Tongue (tissue), 2 donors: ENCODE data around the gene RNU5B-1. TPM values are rescaled to one million over a fixed set of nuclear protein-coding genes. Genes with fewer than 3 reads are reported as not detected.
A peak's percentile ranks its signal among the peaks of the same experiment; 100 is the strongest.

Source experiments
- DNase-seq: peaks from one replicate; pipeline ENCODE4 v3.0.0-alpha.2; 2015
- total RNA-seq: library from RNA; depleted of rRNA; stranded (reverse); fragments of >200 nt; gene quantifications from one replicate; pipeline ENCODE4 v1.2.3, GENCODE V29; 2014

Gene RNU5B-1
- total RNA-seq, 1 donor from 2014 or later: not detected

DNA sequence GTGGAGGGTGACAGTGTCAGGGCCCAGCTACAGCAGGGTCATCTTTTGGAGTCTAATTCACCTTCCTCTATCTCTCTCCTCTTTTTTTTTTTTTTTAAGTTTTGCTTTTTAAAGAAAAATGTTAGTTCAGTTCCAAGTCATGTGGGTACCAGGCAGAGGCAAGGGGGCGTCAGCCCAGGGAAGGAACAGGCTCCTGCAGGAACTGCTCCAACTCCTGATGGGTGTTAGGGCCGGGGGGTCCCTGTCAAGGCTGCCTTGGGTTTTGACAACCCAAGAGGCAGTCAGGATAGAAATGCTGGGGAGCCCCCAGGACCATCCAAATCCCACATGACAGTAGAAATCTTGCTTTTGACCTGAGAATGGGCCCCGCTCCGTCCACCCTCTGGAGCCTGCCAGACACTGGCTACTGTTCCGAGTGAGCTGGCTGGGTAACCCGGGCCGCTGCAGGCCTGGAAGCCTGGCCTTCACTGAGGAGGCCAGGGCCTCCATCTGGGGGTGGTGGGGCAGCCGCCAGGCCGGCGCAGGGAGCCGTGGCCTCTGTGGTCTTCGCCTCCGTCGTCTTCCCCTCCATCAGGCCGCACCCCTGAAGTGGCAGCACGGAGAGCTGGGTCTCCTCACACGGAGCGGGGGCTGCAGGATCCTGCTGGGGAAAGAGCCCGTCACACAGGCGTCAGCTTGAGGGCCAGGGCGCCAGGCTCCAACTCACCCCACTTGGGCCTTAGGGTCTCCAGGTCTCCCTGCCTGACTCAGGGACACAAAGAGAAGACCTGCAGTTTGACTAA is 24.2 kb downstream of the RNU5B-1 start:
- no peak for DNase-seq

- DNase-seq: no peak
These were observed 25.0 kb downstream of the RNU5B-1 start for GRCh38 chr15:65329288-65329983.

DNA sequence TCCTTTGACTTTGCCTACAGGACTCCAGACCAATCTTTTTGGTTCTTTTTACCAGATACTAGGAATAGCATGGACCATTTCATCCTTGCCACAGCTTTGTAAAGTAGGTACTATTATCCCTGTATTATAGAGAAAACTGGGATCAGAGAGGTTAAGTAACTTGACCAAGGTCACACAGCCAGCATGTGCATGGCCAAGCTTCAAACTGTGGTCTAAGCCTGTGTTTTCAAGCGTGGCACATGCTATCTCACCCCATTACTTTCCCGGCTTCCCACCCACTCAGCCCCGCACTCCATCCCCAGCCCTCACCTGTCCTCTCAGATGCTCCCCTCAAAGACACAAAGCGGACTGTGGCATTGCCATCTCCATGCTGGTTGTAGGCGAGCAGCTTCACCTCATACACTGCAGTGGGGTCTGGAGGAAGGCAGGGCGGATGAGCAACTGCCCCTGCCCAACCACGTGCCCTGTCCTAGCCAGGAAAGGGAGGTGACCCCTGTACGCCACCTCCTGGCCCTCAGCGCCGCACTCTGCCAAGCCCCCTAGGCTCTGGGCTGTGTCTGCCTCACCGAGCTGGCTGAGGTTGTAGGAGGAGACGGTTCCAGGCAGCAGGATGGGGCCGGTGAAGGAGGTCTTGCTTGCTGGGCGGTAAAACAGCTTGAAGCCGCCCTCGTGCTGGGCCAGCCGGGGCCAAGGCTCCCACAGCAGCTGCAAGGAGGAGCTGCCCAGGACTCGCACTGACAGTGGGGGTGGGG is 25.7 kb downstream of the RNU5B-1 start:
- peak; percentile 38 for DNase-seq

DNA sequence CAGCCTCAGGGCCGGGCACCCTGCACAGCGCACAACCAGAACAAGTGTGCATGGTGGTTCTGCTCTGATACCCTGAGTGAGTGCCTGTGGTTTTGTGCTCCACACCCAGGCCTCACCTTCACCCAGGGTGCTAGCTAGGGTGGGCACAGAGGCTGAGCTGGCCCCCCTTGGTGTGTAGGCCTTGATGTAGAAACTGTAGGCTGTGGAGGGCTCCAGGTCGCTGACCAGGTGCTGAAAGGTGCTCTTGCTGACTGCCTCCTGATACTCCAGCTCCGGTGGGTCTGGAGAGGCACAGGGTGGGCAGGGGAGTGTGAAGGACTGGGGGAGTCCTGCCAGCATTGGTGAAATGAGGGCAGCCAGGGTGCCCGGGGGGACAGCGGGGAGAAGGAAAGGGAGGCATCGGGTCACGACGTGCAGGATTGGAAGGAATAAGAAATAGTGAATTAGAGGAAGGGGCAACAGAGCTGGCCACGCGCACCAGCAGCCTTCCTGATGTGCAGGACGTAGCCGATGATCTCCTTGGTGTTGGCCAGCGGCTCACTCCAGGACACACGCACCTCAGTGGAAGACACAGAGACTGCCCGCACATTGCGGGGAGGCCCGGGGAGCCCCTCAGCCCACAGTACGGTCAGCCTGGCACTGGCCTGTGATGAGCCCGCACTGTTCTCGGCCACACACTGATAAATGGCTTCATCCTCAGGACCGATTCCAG is 26.6 kb downstream of the RNU5B-1 start:
- DNase-seq: no peak

GRCh38 chr15:65331811-65332210 is 27.3 kb downstream of the RNU5B-1 start:
- DNase-seq: no peak

DNA sequence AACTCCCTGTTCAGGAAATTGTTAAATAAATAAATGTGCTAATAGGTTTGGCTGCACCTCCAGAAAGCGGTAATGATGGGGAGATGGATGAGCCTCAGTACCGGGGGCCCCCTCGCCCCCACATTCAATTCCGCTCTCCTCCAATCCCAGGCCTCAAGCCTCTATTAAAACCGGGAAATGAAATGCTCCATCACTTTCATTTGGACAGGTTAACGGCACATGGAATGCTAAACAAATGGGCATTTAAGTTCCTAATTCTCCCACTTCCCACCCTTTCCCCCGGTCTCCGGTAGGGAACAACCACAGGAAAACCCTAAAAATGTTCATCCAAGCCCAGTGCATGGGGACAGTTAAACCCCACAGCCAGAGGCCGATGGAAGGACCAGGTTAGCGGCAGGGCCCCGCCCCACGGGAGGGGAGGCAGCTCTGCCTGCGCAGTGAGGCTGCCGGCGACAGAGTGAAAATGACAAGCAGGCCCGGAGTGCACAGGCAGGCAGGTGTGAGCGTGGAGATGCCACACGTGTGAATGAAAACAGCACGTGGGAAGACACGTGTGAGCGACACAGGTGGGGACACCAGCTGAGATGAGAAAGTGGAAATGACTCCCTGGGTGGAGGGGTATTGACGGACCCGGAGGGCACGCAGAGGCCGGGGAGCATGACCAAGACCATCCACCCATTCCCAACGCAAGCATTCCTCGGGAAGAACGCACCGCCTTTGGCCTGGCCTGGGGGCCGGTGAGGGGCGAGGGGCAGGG is 28.1 kb downstream of the RNU5B-1 start:
- no peak for DNase-seq

DNA sequence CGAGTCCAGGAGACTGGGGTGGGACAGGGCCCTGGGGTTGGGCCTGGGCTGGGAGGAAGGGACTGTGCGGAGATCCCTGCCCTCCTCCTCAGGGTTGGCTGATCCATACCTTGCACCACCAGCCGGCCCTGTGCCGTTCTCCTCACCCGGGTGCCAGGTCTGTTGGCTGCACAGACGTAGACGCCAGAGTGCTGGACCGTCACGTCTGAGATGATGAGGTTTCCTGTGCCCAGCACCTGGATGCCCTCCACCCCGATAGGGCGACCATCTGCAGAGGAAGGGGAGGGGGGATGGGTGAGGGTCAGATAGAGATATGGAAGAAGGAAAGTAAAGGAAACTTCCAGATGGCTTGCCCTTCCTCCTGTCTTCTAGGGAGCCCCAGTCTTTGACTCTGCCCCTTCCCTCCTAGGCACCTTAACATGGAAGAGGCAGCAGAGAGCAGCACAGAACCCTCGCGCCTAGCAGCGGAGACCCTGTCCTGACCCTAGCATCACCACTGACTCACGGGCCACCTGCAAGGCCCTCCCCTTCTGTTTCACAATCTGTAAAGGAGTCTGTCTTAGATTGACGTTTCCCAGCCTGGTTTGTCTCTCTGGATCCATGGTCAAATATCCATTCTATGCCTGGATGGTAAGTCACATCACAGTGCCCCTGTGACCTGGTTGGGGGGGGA is 28.8 kb downstream of the RNU5B-1 start:
- no peak for DNase-seq

GRCh38 chr15:65333856-65334255 is 29.4 kb downstream of the RNU5B-1 start:
- no peak for DNase-seq

DNA sequence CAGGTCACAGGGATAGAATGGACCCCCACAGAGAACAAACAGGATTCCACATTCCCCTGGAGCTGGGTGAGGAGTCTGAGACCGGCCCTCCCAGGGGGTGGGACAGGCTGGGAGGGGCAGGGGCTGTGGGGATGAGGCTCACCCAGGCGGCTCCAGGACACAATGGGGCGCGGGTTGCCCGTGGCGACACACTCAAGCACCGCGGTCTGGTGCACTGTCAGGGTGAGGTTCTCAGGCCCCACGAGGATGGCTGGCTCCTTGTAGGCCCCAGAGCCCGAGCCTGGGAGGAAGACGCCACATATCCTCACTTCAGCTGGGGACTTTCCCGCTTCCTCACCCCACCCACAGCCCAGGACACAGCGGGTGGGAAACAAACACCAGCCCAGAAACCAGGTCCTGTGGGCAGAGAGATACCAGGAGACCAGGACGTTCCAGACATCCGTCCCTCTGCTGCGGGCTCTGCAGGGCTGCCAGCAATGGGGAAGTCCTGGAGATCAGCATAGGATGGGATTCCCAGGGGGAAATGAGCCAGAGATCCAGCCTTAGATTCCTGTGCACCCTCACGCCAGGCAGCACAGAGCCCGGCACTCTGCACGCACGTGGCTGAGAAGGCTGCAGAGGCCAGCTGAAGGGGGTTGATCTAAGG is 30.2 kb downstream of the RNU5B-1 start:
- no peak for DNase-seq

- DNase-seq: no peak
These were observed 31.0 kb downstream of the RNU5B-1 start for GRCh38 chr15:65335278-65336055.

DNA sequence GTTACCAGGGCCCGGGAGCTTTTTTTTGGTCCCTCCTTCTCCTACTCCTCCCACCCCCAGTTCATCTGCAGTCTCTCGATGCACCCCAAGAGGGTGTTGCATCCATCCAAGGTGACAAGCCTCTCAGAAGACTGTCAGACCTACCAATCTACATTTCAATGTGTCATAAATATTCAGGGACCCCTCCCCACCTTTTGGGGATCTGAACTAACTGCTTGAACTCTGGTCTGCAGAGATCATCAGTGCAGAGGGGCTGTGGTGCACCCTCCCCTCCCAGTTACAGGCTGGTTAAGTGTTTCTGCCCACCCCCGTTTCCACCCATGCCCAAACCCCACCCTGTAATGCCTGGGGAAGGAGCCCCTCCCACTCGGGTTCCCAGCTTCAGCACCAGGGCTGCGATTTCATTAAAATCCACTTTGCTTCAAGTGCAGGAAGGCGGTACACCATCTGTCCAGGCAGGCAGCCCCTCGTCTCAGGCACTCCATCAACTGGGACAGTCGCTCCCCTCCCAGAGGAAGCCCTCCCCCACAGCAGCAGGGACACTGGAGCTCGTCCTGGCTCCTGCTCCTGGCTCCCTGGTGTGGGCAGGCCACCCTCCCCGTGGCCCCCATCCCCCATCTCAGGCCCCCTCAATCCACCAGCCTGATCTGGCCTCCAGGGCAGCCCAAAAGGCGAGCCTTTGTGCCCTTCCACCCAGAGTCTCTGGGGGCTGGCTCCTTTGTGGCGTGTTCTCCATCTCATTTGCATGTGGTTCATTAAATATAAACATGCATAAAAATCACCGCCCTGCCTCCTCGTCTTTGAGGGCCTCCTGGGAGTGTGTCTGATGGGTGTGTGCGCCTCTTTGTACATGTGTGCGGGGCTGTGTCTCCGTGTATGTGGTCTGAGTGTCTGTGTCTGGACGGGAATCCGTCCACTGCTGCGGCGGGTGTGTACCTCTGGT is 32.3 kb downstream of the RNU5B-1 start:
- DNase-seq: no peak

- no peak for DNase-seq
These were observed 33.1 kb downstream of the RNU5B-1 start for GRCh38 chr15:65337436-65338070.

DNA sequence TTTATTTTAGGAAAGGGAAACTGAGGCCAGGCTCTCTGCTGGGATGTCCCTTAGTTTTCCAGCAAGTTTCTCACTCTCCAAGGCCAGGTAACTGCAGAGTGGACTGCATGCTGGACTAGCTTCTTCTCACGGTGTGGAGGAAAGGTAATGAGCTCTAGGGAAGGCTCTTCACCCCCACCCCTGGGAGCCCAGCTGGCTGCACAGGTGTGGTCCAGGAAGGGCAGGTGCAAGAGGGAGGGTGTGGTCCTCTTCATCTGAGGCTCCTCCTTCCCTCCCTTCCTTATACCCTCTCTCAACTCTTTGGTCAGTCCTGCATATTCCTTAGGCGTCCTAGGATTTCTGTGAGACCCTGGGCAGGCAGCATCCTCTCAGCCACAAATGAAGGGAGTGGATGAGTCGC is 33.9 kb downstream of the RNU5B-1 start:
- no peak for DNase-seq

DNA sequence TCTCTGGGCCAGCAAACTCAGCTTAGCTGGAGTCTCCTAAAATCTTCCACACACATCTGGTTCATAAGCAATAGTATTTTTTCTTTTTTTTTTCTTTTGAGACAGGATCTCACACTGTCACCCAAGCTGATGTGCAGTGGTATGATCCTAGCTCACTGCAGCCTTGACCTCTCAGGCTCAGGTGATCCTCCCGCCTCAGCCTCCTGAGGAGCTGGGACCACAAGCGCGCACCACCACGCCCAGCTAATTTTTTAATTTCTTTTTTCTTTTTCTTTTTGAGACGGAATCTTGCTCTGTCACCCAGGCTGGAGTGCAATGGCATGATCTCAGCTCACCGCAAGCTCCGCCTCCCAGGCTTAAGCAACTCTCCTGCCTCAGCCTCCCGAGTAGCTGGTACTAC is 34.3 kb downstream of the RNU5B-1 start:
- DNase-seq: no peak

DNA sequence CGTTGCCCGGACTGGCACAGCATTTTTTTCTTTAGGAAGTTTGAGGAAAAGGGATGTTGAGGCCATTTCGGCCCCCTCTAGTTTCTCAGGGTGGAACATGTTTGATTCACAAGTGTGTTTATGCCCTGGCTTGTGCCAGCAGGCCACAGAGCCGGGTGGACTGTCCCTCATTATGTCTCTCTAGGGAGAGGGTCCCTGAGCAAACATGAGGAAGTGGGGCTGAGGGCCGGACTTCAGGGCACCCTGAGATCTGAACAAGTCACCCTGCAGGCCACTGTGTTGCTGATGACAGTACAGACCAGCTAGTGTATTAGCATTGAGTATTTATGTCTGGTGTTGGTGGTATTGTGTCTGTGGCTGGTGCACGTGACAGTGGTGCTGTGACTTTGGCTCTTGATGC is 34.9 kb downstream of the RNU5B-1 start:
- DNase-seq: no peak

GRCh38 chr15:65339920-65340319 is 35.4 kb downstream of the RNU5B-1 start:
- DNase-seq: no peak

GRCh38 chr15:65342493-65342892 is 38.0 kb downstream of the RNU5B-1 start:
- DNase-seq: no peak

GRCh38 chr15:65343374-65343981 is 39.0 kb downstream of the RNU5B-1 start:
- DNase-seq: no peak
